KMS-11 (cell line): ENCODE measurements around the gene PLA2G10.

Source experiments
- H2AFZ ChIP-seq: fragments of 200-600 bp; sonication (generic); 2 replicates; pipeline ENCODE4 v1.6.1; 2016; ENCODE audit warnings: antibody characterized with exemption, mixed run types, low read depth
- H3K27ac ChIP-seq: fragments of 200-600 bp; sonication (generic); 2 replicates; pipeline ENCODE4 v1.6.1; 2016; ENCODE audit warnings: mild to moderate bottlenecking, mixed run types
- H3K27me3 ChIP-seq: fragments of 200-600 bp; sonication (generic); 2 replicates; pipeline ENCODE4 v1.6.1; 2017; ENCODE audit warnings: mild to moderate bottlenecking, low read depth, mixed run types, moderate library complexity; ENCODE audit not compliant: insufficient read depth
- H3K36me3 ChIP-seq: fragments of 200-600 bp; sonication (generic); 2 replicates; pipeline ENCODE4 v1.6.1; 2017; ENCODE audit warnings: mild to moderate bottlenecking, mixed run types; ENCODE audit not compliant: insufficient read depth
- H3K4me1 ChIP-seq: fragments of 200-600 bp; sonication (generic); 2 replicates; pipeline ENCODE4 v1.6.1; 2016; ENCODE audit warnings: mild to moderate bottlenecking, low read depth, mixed run types; ENCODE audit not compliant: poor library complexity, severe bottlenecking
- H3K4me2 ChIP-seq: fragments of 200-600 bp; sonication (generic); 2 replicates; pipeline ENCODE4 v1.7.0; 2016; ENCODE audit warnings: mild to moderate bottlenecking, mixed run types
- H3K4me3 ChIP-seq: fragments of 200-600 bp; sonication (generic); IDR thresholded peaks from 2 replicates; pipeline ENCODE4 v1.6.1; 2017; ENCODE audit warnings: low read depth, low read length, mixed read lengths; ENCODE audit not compliant: insufficient read depth
- H3K79me2 ChIP-seq: fragments of 200-600 bp; sonication (generic); 2 replicates; pipeline ENCODE4 v1.6.1; 2016; ENCODE audit warnings: low read depth, mixed run types; ENCODE audit not compliant: insufficient read depth
- H3K9ac ChIP-seq: fragments of 200-600 bp; sonication (generic); 2 replicates; pipeline ENCODE4 v1.6.1; 2016; ENCODE audit warnings: mild to moderate bottlenecking, mixed run types
- H4K20me1 ChIP-seq: fragments of 200-600 bp; sonication (generic); 2 replicates; pipeline ENCODE4 v1.6.1; 2016; ENCODE audit warnings: mild to moderate bottlenecking, mixed run types; ENCODE audit not compliant: insufficient read depth
- TF ChIP-seq, protein P1 (sequence below): fragments of 200-600 bp; sonication (generic); conservative IDR thresholded peaks from 2 replicates; pipeline ENCODE4 v1.6.1; 2017; ENCODE audit warnings: low read depth, mild to moderate bottlenecking, antibody characterized with exemption, low read length, moderate library complexity, mixed read lengths

The PLA2G10 gene

DNA sequence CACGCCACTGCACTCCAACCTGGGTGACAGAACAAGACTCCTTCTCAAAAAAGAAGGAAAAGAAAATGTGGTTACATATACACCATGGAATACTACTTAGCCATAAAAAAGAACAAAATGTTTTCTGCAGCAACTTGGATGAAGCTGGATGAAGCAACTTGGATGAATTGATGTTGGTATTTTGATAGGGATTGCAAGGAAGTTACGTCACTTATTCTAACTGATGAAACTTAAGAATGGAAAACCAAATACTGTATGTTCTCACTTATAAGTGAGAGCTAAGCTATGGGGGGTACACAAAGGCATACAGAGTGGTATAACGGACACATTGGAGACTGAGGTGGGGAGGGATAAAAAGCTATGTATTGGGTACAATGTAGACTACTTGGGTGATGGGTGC is 17.5 kb downstream of the PLA2G10 start:
- Histone ChIP-seq H3K4me2 (no peak overlapping the region), H3K36me3 (no peaks in the 10 kb centered on the region), H3K4me3 (no peak overlapping the region), H2AFZ (no peak overlapping the region), H3K27ac (no peak overlapping the region), H3K4me1 (peaks cover 15% of the 10 kb centered on the region), H4K20me1 (no peaks in the 10 kb centered on the region), H3K79me2 (no peaks in the 10 kb centered on the region), H3K27me3 (no peaks in the 10 kb centered on the region), H3K9ac (no peak overlapping the region)
- TF ChIP-seq, protein P1, sequence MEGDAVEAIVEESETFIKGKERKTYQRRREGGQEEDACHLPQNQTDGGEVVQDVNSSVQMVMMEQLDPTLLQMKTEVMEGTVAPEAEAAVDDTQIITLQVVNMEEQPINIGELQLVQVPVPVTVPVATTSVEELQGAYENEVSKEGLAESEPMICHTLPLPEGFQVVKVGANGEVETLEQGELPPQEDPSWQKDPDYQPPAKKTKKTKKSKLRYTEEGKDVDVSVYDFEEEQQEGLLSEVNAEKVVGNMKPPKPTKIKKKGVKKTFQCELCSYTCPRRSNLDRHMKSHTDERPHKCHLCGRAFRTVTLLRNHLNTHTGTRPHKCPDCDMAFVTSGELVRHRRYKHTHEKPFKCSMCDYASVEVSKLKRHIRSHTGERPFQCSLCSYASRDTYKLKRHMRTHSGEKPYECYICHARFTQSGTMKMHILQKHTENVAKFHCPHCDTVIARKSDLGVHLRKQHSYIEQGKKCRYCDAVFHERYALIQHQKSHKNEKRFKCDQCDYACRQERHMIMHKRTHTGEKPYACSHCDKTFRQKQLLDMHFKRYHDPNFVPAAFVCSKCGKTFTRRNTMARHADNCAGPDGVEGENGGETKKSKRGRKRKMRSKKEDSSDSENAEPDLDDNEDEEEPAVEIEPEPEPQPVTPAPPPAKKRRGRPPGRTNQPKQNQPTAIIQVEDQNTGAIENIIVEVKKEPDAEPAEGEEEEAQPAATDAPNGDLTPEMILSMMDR, result no peak

DNA sequence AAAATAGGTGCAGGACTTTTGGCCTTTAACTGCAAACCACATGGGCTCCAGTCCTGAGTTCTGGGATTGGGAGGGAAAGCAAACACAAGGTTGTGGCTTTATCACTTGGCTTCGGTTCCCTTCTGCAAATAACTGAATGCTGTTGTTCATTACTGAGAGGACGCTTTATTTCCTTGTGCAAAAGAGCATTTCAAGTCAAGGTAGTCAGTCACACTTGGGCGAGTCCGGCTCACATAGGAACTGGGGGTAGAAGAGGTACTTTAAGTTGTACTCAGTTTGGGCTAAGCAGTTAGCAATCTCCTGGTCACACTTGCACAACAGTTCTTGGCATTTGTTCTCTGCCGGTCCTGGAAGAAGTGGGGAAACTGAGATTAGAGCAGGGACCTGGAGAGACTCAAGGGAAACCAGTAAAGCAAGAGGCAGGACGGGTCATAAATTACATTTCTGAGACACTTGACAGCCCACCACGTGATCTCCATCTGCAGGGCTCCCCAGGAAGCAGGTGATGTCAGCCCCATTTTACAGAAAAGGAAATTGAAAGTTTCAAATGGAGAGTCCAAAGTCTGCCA is 21.6 kb downstream of the PLA2G10 start:
- Histone ChIP-seq H2AFZ (no peak overlapping the region), H3K4me3 (no peak overlapping the region)

DNA sequence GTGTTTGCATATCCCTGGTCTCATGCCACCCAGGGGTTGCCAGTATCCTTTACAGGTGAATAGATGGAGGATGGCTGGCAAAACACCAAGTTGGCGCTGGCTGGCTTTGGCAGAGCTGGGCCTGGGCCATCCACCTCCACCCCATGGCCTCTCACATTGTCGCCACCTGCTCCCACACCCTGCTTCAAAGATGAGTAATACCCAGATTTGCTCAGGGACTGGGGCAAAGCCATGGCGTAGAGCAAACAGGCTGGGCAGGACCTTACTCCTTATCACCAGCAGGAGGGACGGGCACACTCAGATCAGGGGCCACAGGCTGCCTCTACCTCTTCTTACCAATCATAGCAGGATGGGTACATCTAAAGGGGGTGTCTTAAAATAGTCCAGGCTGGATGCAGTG is 24.3 kb downstream of the PLA2G10 start:
- no peaks in the 10 kb centered on the region for H3K27me3 ChIP-seq
- no peak overlapping the region for H3K27ac ChIP-seq
- no peak overlapping the region for H3K4me2 ChIP-seq
- H3K4me1 ChIP-seq, result peaks cover 15% of the 10 kb centered on the region
- no peak overlapping the region for H3K9ac ChIP-seq
- H3K36me3 ChIP-seq, result peaks cover 3% of the 10 kb centered on the region; the same call in 1 of the 2 replicates
- H3K4me3 ChIP-seq, result no peak overlapping the region
- no peak overlapping the region for H2AFZ ChIP-seq
- TF ChIP-seq, protein P1, result no peak
- no peaks in the 10 kb centered on the region for H3K79me2 ChIP-seq
- H4K20me1 ChIP-seq, result no peaks in the 10 kb centered on the region

More for the DNA sequence above, 21.6 kb downstream of the PLA2G10 start:
- Histone ChIP-seq H3K27me3 (no peaks in the 10 kb centered on the region), H3K79me2 (no peaks in the 10 kb centered on the region), H3K27ac (no peak overlapping the region), H3K36me3 (no peaks in the 10 kb centered on the region), H3K4me1 (peaks cover 15% of the 10 kb centered on the region), H4K20me1 (no peaks in the 10 kb centered on the region), H3K4me2 (no peak overlapping the region; the same call in 1 of the 2 replicates), H3K9ac (no peak overlapping the region)
- TF ChIP-seq, protein P1, result no peak

DNA sequence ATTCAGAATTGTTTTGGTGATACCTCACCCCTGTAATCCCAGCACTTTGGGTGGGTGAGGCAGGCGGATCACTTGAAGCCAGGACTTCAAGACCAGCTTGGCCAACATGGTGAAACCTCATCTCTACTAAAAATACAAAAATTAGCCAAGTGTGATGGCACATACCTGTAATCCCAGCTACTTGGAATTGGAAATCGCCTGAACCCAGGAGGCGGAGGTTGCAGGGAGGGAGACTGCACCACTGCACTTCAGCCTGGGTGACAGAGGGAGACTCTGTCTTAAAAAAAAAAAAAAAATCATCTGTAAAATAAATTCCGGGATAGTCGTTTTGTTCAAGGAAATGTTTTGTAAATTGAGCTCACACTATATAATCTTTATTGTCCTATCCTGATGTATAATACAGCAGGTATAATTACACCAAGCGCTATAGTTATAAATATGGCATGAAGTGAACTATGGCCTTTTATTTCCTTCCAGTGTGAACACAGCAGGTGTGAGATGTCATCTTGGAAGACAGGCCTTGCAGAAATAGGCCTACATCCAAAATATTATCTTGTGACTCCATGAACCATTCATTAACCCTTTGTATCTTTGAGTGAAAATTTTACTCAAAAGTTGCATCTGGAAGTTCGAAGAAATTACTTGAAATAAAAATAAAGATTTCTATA is 25.4 kb downstream of the PLA2G10 start:
- Histone ChIP-seq H3K27me3 (no peaks in the 10 kb centered on the region), H3K4me3 (no peak overlapping the region), H3K4me2 (no peak overlapping the region), H2AFZ (no peak overlapping the region), H3K36me3 (peaks cover 7% of the 10 kb centered on the region; the same call in 1 of the 2 replicates), H4K20me1 (no peaks in the 10 kb centered on the region), H3K27ac (no peak overlapping the region), H3K9ac (no peak overlapping the region), H3K79me2 (no peaks in the 10 kb centered on the region), H3K4me1 (peaks cover 15% of the 10 kb centered on the region)
- TF ChIP-seq, protein P1, result no peak
